ENCODE data around the gene CFAP107.

GRCh38 chr1:12714710-12715475, 31.1 kb upstream of the CFAP107 start:
- TF ChIP-seq, protein P1, sequence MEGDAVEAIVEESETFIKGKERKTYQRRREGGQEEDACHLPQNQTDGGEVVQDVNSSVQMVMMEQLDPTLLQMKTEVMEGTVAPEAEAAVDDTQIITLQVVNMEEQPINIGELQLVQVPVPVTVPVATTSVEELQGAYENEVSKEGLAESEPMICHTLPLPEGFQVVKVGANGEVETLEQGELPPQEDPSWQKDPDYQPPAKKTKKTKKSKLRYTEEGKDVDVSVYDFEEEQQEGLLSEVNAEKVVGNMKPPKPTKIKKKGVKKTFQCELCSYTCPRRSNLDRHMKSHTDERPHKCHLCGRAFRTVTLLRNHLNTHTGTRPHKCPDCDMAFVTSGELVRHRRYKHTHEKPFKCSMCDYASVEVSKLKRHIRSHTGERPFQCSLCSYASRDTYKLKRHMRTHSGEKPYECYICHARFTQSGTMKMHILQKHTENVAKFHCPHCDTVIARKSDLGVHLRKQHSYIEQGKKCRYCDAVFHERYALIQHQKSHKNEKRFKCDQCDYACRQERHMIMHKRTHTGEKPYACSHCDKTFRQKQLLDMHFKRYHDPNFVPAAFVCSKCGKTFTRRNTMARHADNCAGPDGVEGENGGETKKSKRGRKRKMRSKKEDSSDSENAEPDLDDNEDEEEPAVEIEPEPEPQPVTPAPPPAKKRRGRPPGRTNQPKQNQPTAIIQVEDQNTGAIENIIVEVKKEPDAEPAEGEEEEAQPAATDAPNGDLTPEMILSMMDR (IDR thresholded peaks at IDR 0.05), result no peak
- TF ChIP-seq POLR2AphosphoS5 (IDR thresholded peaks at IDR 0.05; ENCODE audit: insufficient read depth in 1 of 2, low read depth in 1 of 2) (no peak), POLR2A (IDR thresholded peaks at IDR 0.05) (no peak)
